Activated CD8-positive, alpha-beta memory T cell treated with anti-CD3 and anti-CD28 coated beads, Interleukin-2, amount 50 U/mL, for 24 hours (primary cell): ENCODE measurements around the gene ATN1.

Experiments used
- DNase-seq: peaks from one replicate; pipeline ENCODE4 v3.0.0-alpha.2; 2020; ENCODE audit errors: extremely low read depth

The ATN1 gene

DNA sequence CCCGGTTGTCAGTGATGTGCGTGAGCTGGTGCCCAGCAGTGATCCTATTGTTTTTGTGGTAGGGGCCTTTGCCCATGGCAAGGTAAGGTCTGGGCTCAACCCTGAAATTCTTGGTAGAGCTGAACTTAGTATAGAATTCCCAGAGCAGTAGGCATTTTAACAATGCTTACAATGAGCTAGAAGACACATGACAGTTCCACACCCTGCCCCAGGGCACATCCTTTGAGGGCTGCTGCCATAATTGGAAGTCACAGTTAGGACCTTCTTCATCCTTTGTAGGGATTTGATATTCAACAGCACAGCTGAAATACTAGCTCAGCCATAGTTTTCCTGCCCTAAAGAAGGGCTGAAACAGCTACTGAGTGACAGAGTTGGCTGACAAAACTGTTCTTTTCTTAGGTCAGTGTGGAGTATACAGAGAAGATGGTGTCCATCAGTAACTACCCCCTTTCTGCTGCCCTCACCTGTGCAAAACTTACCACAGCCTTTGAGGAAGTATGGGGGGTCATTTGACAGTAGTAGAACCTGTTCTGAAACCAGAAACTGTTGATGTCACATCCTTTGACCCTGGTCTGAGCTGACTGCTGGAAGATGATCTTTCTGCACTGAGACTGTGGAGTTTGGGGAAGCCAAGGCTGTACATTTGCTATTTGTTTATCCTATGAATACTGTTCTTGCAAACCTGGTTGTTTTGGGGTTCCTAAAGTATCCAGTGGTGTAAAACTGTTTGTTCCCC is 47.7 kb downstream of the ATN1 start:
- no peak for DNase-seq

GRCh38 chr12:6977653-6978052 is 49.9 kb downstream of the ATN1 start:
- no peak for DNase-seq

- no peak for DNase-seq
These were observed 50.4 kb downstream of the ATN1 start for GRCh38 chr12:6978188-6978587.

DNA sequence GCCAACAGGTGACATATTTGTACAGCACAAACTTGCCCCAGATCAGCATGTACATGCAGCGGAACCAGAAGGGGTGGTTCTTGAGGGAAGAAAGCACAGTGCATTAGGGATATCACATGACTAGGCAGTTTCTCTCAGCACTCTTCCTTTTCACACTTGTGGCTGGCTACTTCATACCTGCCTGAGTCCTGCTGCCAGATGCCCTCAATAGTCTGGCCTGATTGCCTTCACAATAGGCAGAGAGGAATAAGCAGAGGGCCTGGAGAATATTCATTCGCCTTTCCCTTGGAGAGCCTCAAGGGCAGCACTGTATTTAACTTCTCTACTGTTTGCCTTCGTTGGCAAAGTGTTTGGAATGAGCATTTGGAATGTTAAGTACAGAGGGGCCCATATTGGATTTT is 50.9 kb downstream of the ATN1 start:
- DNase-seq = no peak

GRCh38 chr12:6979021-6979420 is 51.3 kb downstream of the ATN1 start:
- DNase-seq = no peak

DNA sequence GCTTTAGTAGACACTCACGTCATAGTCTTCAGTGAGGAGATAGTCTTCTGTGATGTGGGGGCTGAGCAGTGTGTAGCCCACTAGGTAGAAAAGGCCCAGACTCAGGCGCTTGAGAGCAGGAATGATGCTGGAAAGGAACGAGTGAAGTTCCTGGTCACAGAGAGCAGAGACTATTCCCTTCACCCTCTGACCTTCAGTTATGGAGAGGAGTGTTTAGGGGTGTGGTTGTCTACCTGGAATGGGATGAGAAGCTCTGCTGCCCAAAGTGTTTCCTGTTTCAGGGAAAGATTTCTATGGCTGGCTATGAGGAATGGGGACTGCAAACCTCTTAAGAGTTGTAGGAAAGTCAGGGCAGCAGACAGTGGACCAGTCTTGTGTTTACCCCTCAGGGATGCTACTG is 51.7 kb downstream of the ATN1 start:
- DNase-seq = no peak

GRCh38 chr12:6980075-6980474 is 52.3 kb downstream of the ATN1 start:
- no peak for DNase-seq

DNA sequence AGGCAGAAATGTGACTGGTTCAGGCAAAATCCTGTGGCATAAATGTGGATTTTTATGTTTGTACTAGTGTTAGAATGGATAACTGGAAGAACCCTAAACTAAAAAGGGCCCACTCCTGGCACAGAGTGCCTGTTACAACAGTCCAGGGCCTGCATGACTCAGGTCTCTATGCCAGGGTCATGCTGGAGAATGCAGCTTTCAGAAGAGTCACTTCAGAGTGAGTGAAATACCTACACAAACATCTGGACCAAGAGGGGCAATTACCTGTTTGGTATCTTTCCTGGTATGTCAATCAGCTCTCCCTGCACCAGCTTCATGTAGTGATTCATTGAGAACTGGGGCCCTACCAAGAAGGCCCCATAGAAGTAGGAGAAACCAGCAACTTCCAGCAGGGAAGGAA is 53.0 kb downstream of the ATN1 start:
- no peak for DNase-seq

DNA sequence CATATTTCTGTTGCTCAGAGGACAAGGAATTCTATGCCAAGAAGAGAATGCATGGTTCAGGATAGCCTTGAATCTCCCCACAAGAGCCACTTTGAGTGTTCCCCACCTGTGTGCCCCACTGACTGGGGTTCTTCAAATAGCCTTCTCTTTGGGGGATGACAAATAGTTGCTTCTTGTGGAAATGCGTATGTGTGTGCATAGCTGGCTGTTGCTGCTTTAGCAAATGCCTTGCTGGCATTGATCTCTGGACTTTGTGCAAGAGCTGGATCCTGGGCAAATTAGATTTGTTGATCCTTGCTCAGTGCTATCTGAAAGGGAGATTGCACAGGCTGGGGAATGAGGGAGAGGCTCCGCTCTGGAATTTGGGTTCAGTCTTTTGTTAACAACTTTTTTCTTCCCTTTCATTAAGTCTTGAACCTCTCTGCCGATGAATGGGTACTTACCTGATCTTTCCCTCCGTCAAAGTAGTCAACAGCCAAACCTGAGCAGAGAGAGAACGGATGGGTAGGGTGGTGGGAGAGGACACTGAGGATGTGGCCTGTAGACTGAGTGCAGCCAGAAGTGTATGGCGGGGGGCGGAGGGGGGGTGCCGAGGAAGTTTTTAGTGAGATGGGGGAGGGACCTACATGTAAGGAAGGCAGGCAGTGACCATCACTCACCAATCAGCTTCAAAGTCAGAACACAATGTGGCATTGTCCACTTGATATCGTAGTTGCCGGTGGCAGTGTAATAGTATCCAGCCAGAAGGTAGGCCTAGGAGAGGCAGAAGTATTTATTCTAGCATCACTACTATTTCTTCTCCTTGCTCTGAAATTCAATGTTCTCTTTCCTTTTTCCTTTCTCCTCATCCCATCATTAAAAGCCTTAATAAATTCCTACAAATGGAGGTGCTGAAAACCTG is 53.6 kb downstream of the ATN1 start:
- DNase-seq = no peak

GRCh38 chr12:6982532-6982931 is 54.8 kb downstream of the ATN1 start:
- no peak for DNase-seq

- DNase-seq = no peak
These were observed 60.3 kb downstream of the ATN1 start for GRCh38 chr12:6987956-6988553.
